Activated T-helper 17 cell treated with anti-CD3 and anti-CD28 coated beads, Interleukin-2, amount 50 U/mL, for 72 hours (primary cell): ENCODE data around the gene ASIP. TPM values are rescaled to one million over a fixed set of nuclear protein-coding genes. Genes with fewer than 3 reads are reported as not detected.
A peak's percentile ranks its signal among the peaks of the same experiment; 100 is the strongest.
"Not testable (repeated sequence)": the region's sequence is repeated elsewhere in the genome, so short reads cannot be mapped to it uniquely, and the experiment has no call there.

ENCODE experiments used
- ATAC-seq: fragments of 150-1000 bp; cut with Tn5 transposase; replicated peaks from 2 replicates; pipeline ENCODE4 v1.10.0; 2021; ENCODE audit warnings: mild to moderate bottlenecking, moderate library complexity
- H3K27ac Mint-ChIP-seq: one replicate; pipeline ENCODE4 v1.8.0; 2022; ENCODE audit warnings: mixed read lengths
- H3K27me3 Mint-ChIP-seq: one replicate; pipeline ENCODE4 v1.8.0; 2022; ENCODE audit warnings: mixed read lengths
- H3K36me3 Mint-ChIP-seq: one replicate; pipeline ENCODE4 v1.8.0; 2022; ENCODE audit warnings: low read depth, mild to moderate bottlenecking, mixed read lengths
- H3K4me1 Mint-ChIP-seq: one replicate; pipeline ENCODE4 v1.8.0; 2022; ENCODE audit warnings: mixed read lengths
- H3K4me3 Mint-ChIP-seq: one replicate; pipeline ENCODE4 v1.8.0; 2022; ENCODE audit warnings: mild to moderate bottlenecking, mixed read lengths
- H3K9me3 Mint-ChIP-seq: one replicate; pipeline ENCODE4 v1.8.0; 2022; ENCODE audit warnings: mixed read lengths
- total RNA-seq, 2 donors: library from RNA; stranded (reverse); gene quantifications; one replicate each; pipeline ENCODE4 v1.2.3, GENCODE V29; 2022

The ASIP gene, protein sequence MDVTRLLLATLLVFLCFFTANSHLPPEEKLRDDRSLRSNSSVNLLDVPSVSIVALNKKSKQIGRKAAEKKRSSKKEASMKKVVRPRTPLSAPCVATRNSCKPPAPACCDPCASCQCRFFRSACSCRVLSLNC
- total RNA-seq = not detected

DNA sequence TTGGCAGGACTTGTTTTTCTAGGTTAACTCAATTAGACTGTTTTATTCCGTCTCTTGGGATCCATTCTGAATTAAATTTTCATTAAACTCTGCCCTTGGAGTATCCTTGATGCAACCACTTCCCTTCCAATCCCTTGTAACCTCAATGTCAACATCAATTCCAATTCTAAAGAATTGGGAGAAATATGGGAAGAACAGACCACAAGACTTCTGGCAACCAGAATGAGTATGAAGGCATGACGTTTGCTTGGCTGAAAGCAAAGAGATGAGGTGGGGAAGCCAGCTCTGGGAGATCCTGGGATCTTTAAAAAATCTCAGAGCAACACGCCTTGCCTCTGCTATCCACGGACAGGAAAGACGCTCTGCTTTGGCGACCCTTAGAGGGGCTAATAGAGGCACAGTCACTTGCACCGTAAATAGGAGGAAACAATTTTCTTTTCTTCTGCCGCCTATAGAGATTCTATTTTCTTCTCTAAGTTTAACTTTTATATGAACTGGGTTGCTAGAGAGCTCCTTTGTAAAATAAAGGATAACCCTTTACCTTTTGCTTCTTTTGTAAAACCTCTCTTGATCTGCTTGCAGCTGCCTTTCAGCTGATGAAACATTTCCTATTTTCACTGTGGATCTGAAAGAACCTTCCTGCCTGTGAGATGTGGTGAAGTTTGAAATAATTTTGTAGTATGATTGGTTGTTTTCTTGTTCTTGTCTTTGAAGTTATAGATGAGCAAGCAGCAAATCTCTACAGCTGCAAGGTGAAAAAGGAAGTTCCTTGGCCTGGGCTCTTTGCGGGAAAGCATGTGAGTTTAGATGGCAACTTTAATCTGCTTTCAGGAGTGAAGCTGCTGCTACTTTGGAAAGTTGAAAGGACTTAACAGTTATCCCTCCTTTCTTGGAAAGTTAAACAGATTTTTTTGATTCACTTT lies at the start of gene ASIP:
Gene ASIP (plus strand): TSS at position 731 of the 923 bp plus-strand sequence. CDS start 18,952 bp downstream, outside the sequence.
- ATAC-seq = no peak
- no peak within 1 kb of the TSS for H3K4me3 Mint-ChIP-seq

DNA sequence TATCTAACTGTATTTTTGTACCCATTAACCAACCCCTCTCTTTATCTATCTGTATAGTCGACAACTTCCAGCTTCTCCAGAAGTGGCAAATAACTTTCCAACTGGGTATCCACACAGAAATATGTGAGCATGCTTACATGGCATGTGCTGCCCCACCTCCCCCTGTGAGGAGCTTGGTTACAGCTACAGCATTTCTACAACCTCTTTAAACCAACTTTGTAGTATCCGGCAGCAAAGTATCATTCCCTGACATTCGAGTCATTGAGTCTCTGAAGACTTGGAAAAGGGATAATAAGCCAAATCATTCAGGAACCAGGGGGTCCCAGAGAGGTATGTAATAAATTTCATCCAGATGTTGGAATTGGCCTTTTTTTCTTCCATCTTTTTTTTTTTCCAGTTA lies 48.2 kb upstream of the ASIP start:
- Mint-ChIP-seq H3K4me1 (peaks cover 7% of the 10 kb centered on the region), H3K27ac (no peak overlapping the region), H3K36me3 (no peaks in the 10 kb centered on the region), H3K4me3 (no peak overlapping the region), H3K27me3 (peaks cover 6% of the 10 kb centered on the region), H3K9me3 (no peaks in the 10 kb centered on the region)
- ATAC-seq = no peak

More for the DNA sequence above, at the start of gene ASIP:
- peaks cover 11% of the 10 kb centered on the region for H3K9me3 Mint-ChIP-seq
- no peak within 1 kb of the TSS for H3K27ac Mint-ChIP-seq
- H3K36me3 Mint-ChIP-seq = no peaks in the 10 kb centered on the region
- no peaks in the 10 kb centered on the region for H3K4me1 Mint-ChIP-seq
- H3K27me3 Mint-ChIP-seq = peaks cover 18% of the 10 kb centered on the region

DNA sequence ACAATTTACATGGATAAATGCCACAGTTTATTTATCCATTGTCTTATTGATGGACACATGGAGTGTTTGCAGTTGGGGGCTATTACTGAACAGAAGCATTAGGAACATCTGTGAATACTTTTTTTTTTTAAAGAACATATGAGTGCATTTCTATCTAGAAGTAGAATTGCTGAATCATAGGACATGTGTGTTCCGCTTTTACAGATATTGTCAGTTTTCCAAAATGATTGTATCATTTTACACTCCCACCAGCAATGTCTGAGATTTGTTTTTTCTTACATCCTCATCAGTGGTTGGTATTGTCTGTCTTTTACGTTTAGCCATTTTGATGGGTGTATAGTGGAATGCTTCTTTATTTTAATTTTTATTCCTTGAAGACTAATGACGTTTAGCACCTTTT lies 42.0 kb upstream of the ASIP start:
- Mint-ChIP-seq H3K36me3 (no peaks in the 10 kb centered on the region), H3K9me3 (no peaks in the 10 kb centered on the region), H3K4me1 (peaks cover 7% of the 10 kb centered on the region), H3K27me3 (peaks cover 7% of the 10 kb centered on the region), H3K27ac (no peak overlapping the region), H3K4me3 (no peak overlapping the region)
- no peak for ATAC-seq

DNA sequence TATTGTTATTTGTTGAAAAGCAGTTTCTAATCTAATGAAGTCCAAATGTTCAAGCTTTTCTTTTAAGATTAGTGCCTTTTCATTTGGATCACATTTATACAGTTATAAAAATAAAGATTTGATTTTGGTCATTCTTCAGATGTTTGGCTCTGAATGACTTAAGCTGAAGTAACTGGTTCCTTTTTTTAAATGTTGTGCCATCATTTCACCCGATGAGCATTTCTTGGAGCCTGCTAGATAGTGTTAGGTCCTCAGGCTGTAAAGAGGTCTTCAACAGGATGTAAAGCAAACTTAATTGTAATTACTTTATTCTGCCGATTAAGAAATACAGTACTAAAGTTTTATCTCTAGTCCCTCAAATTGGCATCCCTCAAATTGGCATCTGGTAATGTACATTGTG lies 41.2 kb upstream of the ASIP start:
- peaks cover under 1% of the 10 kb centered on the region for H3K4me1 Mint-ChIP-seq

DNA sequence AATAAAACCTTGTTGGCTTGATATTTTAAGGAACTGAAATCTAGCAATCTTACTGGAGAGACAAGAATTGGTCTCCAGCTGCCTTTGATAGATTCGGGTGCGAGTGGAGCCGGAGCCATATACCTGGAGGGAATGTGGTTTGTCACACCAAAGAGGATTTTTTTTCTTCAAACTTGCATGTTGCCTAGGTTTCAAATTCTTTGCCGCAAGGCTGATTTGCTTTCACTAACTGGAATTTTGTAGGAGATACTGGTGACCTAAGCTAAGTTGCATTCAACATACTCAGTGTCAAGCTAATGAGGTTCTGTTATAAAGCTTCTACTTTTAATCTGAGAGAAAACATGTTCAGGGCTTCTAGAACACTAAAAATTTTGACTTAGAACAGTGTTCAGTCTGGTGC lies 39.7 kb upstream of the ASIP start:
- H3K27ac Mint-ChIP-seq = no peak overlapping the region
- H3K4me3 Mint-ChIP-seq = no peak overlapping the region
- no peaks in the 10 kb centered on the region for H3K4me1 Mint-ChIP-seq
- H3K36me3 Mint-ChIP-seq = no peaks in the 10 kb centered on the region
- no peaks in the 10 kb centered on the region for H3K9me3 Mint-ChIP-seq
- H3K27me3 Mint-ChIP-seq = peaks cover 4% of the 10 kb centered on the region
- ATAC-seq = no peak

More for the DNA sequence above, 41.2 kb upstream of the ASIP start:
- Mint-ChIP-seq H3K9me3 (no peaks in the 10 kb centered on the region), H3K4me3 (no peak overlapping the region), H3K27me3 (peaks cover 4% of the 10 kb centered on the region), H3K27ac (no peak overlapping the region), H3K36me3 (no peaks in the 10 kb centered on the region)
- ATAC-seq = no peak

DNA sequence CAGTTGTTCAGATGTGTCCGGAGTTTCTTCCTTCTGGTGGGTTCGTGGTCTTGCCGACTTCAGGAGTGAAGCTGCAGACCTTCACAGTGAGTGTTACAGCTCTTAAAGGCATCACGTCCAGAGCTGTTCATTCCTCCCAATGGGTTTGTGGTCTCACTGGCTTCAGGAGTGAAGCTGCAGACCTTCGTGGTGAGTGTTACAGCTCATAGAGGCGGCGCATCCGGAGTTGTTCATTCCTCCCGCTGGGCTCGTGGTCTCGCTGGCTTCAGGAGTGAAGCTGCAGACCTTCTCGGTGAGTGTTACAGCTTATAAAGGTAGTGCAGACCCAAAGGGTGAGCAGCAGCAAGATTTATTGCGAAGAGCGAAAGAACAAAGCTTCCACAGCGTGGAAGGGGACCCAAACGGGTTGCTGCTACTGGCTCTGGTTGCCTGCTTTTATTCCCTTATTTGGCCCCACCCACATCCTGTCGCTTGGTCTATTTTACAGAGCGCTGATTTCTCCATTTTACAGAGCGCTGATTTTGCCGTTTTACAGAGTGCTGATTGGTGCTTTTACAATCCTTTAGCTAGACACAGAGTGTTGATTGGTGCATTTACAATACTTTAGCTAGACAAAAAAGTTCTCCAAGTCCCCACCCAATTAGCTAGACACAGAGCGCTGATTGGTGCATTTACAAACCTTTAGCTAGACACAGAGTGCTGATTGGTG lies 35.9 kb upstream of the ASIP start:
- H3K4me1 Mint-ChIP-seq, H3K27ac Mint-ChIP-seq, H3K9me3 Mint-ChIP-seq, H3K27me3 Mint-ChIP-seq, H3K36me3 Mint-ChIP-seq, ATAC-seq: not testable (repeated sequence)
- peak overlapping the region; percentile 48 for H3K4me3 Mint-ChIP-seq

DNA sequence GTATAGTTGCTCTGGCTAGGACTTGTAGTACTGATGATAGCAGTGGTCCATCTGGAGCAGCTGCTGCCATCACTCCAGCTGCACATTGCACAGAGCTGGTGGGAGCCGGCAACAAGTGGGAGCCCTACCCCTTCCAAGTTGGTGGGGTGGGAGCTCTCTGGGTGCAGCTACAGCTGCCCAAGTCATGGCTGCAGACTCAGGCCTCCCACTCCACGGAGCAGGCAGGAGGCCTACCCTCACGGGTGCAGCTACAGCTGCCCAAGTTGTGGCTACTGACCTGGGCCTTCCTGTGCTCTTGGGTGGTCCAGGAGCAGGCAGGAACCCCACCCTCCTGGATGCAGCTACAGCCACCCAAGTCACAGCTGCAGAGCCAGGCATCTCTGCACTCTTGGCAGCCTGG lies 32.1 kb upstream of the ASIP start:
- H3K4me1 Mint-ChIP-seq = no peaks in the 10 kb centered on the region
- H3K4me3 Mint-ChIP-seq = no peak overlapping the region
- peaks cover 3% of the 10 kb centered on the region for H3K27me3 Mint-ChIP-seq
- H3K36me3 Mint-ChIP-seq = no peaks in the 10 kb centered on the region
- no peak for ATAC-seq
- H3K27ac Mint-ChIP-seq = no peak overlapping the region
- H3K9me3 Mint-ChIP-seq = no peaks in the 10 kb centered on the region

DNA sequence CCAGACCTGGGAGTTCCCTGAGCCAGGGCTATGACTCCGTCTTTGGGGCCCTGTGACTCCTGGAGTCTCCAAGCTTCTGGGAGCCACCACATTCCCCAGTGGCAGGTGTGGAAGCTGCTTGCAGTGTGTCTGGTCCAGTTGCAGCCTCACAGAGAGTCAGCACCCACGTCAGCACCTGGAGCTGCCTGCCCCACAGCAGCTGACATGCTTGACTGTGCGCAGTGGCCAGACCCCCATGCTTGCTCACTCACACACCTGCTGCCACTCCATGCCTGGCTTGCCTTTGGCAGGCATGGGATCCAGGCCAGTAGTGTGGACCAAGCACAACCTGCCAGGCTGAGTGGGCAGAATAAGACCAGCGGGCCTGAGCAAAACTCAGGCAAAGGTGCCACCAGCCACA lies 31.0 kb upstream of the ASIP start:
- H3K4me1 Mint-ChIP-seq = no peaks in the 10 kb centered on the region
- ATAC-seq = no peak
- H3K9me3 Mint-ChIP-seq = no peaks in the 10 kb centered on the region
- peaks cover 3% of the 10 kb centered on the region for H3K27me3 Mint-ChIP-seq
- no peak overlapping the region for H3K27ac Mint-ChIP-seq
- no peak overlapping the region for H3K4me3 Mint-ChIP-seq
- no peaks in the 10 kb centered on the region for H3K36me3 Mint-ChIP-seq

DNA sequence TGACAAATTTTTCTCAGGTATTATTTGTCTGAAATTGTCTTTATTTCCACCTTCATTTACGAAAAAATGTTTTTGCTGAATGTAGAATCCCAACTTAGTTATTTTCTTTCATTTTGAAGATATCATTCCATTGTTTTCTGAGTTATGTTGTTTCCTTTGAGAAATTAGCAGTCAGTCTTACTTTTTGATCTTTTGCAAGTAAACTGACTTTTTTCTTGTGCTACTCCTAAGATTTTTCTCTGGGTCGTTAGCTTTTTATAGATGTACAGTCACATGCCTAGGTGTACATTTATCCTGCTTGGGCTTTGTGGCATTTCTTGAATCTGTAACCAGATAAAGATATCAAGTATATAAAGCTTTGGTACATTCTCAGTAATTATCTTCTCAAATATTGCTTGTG lies 29.6 kb upstream of the ASIP start:
- no peak overlapping the region for H3K4me3 Mint-ChIP-seq
- no peak overlapping the region for H3K27ac Mint-ChIP-seq
- H3K4me1 Mint-ChIP-seq = peaks cover 3% of the 10 kb centered on the region
- H3K36me3 Mint-ChIP-seq = no peaks in the 10 kb centered on the region
- peaks cover 6% of the 10 kb centered on the region for H3K27me3 Mint-ChIP-seq
- ATAC-seq = no peak
- no peaks in the 10 kb centered on the region for H3K9me3 Mint-ChIP-seq

DNA sequence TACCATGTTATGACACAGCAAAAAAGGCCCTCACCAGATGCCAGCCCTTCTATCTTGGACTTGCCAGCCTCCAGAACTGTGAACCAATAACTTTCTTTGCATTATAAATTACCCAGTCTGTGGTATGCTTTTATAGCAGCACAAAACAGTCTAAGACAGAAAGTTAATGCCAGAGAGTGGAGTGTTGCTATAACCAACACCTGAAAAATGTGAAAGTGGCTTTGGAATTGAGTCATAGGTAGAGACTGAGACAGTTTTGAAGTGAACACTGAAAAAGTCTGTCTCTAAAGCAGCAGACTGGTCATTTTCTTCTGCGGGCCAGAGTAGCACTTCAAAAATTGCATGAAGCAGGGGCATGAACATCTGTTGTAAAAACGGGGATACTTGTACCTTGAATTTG lies 28.0 kb upstream of the ASIP start:
- H3K4me1 Mint-ChIP-seq = peaks cover 3% of the 10 kb centered on the region
- H3K36me3 Mint-ChIP-seq = no peaks in the 10 kb centered on the region
- no peaks in the 10 kb centered on the region for H3K9me3 Mint-ChIP-seq
- no peak overlapping the region for H3K27ac Mint-ChIP-seq
- peaks cover 13% of the 10 kb centered on the region for H3K27me3 Mint-ChIP-seq
- no peak overlapping the region for H3K4me3 Mint-ChIP-seq
- peak; percentile 47 for ATAC-seq

DNA sequence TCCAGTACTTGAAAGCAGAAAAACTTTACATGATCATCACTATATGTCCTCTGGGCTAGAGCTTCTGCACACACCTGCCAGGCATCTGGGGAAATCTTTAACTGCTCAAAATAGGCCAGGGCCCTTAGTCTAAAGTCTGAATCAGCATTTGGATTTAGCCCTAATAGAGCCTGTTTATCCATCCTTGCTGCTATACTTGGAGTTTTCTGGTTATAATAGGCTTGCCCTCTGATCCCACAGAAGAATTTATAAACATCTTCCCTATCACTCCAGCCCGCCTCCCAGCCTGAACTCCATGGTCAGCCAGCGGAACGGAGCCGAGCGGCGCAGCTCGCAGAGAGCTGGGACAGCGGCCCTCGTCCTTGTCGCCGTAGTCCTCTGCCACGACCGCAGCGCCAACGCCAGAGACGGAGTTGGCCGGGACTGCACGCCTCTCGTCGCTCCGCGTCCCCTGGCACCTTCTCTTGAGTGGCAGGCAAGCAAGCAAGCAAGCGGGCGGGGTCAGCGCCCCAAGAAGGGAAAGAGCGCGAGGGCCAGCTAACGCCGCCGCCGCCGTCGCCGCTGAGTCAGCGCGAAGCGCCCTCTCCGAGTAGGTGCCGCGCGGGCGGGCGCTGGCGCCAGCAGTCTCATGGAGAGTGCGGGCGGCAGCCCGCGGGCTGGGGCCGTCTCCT lies 25.4 kb upstream of the ASIP start:
- Mint-ChIP-seq H3K4me1 (peaks cover 3% of the 10 kb centered on the region), H3K4me3 (no peak overlapping the region), H3K36me3 (no peaks in the 10 kb centered on the region), H3K27ac (no peak overlapping the region), H3K9me3 (no peaks in the 10 kb centered on the region), H3K27me3 (peaks cover 26% of the 10 kb centered on the region)
- peak; percentile 93 for ATAC-seq

DNA sequence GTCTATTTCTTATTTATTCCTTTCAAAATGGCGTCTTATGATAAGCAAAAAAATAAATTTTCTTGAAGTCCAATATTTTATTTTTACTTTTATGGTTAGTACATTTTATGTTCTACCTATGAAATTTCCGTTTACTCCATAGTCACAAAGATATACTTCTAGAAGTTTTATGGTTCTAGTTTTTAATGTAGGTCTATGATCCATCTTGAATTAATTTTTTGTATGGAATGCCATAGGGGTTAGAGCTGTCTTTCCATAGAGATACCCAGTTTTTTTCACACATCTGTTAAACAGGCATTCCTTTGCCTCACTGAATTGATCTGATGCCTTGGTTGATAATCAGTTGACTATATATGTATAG lies 24.9 kb upstream of the ASIP start:
- no peak for ATAC-seq
- H3K4me3 Mint-ChIP-seq = no peak overlapping the region
- peaks cover 26% of the 10 kb centered on the region for H3K27me3 Mint-ChIP-seq
- no peaks in the 10 kb centered on the region for H3K36me3 Mint-ChIP-seq
- no peaks in the 10 kb centered on the region for H3K9me3 Mint-ChIP-seq
- H3K4me1 Mint-ChIP-seq = peaks cover 3% of the 10 kb centered on the region
- no peak overlapping the region for H3K27ac Mint-ChIP-seq

DNA sequence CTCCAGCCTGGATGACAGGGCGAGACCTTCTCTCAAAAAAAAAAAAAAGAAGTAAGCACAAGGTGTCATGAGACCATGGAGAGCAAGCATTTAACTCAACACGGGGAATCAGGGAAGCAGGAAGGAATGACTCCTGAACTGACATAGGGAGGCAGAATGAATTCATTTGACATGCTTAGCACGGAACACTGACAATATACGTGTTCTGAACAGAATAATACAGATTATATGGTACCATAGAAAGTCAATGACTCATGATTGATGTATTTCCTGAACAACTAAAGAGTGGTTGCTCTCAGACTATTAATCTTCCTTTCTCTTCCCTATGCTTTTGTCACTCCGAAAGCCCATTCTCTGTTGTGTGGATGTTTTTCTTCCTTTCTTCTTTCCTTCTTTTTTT lies 20.7 kb upstream of the ASIP start:
- no peaks in the 10 kb centered on the region for H3K36me3 Mint-ChIP-seq
- H3K27me3 Mint-ChIP-seq = peaks cover 30% of the 10 kb centered on the region
- no peak overlapping the region for H3K4me3 Mint-ChIP-seq
- no peaks in the 10 kb centered on the region for H3K9me3 Mint-ChIP-seq
- no peak for ATAC-seq
- no peak overlapping the region for H3K27ac Mint-ChIP-seq
- peaks cover 3% of the 10 kb centered on the region for H3K4me1 Mint-ChIP-seq

DNA sequence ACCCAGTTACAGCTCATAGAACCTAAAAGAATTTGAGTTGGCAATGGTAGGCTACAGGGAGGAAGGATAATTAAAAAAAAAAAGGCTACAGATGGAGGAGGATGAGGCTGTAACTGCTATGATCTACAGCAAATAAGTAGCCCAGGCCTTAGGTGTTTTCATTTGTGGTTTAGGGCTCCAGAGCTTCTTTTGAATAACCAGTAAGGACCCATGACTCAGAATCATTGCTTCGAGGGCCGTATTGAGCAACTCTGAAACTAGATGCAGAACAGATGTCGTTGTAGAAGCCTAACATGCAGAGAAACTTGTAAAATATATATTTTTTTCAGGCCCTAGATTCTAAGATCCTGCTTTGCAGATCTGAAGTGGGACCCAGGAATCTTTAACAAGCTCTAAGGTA lies 19.0 kb upstream of the ASIP start:
- Mint-ChIP-seq H3K4me3 (no peak overlapping the region), H3K36me3 (no peaks in the 10 kb centered on the region)
- peak; percentile 74 for ATAC-seq

More for the DNA sequence above, 19.0 kb upstream of the ASIP start:
- Mint-ChIP-seq H3K27ac (no peak overlapping the region), H3K4me1 (no peaks in the 10 kb centered on the region), H3K27me3 (peaks cover 25% of the 10 kb centered on the region), H3K9me3 (no peaks in the 10 kb centered on the region)
